Kidney capillary endothelial cell (primary cell): ENCODE results near the gene DIMT1.

Experiments used
- DNase-seq: peaks from one replicate; pipeline ENCODE4 v3.0.0-alpha.2; 2018; ENCODE audit warnings: low spot score

DIMT1 gene

DNA sequence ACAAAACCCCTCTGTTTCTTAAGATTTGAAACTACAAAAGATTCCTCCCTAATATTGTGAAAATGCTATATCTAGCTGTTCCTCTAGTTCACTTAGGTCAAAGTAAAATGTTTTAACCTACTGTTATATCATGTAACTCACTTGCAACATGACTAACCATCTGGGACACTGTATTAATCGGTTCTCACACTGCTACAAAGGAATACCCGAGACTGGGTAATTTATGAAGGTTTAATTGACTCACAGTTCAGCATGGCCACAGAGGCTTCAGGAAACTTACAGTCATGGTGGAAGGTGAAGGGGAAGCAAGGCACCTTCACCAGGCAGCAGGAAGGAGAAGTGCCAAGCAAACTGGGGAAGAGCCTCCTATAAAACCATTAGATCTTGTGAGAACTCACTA, 34.7 kb downstream of the DIMT1 start:
- DNase-seq = no peak

GRCh38 chr5:62362701-62363100, 41.0 kb downstream of the DIMT1 start:
- DNase-seq = no peak

- peak; percentile 64 for DNase-seq
These were observed 49.5 kb downstream of the DIMT1 start for GRCh38 chr5:62354028-62354874.

GRCh38 chr5:62348723-62349481, 54.8 kb downstream of the DIMT1 start:
- no peak for DNase-seq

GRCh38 chr5:62347928-62348327, 55.8 kb downstream of the DIMT1 start:
- no peak for DNase-seq

DNA sequence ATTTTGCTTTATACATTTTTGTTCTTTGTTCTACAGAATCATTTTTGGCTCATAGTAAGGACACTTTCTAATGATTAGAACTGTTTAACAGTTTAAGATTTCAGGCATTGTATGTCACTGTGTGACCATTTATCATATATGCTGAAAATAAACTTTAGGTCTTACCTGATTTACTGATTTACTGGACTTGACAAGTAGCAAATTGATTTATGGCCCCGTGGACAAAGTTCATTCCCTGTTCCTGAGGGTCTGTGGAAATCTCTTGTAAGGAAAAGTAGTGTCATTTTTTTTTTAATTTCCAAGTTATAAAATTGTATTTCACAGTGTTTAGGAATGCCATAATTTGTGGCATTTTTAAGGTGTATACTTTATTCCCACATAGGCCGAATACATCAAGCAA, 57.0 kb downstream of the DIMT1 start:
- no peak for DNase-seq

DNA sequence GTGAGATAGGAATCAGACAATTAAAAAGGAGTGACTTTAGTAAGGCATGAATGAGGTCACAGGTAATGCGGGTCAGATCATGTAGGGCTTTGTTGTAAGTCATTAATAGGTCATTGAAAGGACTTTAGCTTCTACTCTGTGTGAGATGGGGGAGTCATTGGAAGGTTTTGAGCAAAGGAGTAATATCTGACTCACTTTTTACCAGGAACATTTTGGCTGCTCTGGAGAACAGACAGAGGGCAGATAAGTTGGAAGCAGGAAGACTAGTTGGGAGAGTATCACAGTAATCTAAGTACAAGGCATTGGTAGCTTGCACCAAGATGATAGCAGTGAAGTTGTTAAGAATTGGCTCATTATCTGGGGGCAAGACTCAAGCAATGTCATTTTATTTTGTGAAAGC, 60.3 kb downstream of the DIMT1 start:
- DNase-seq = no peak

- DNase-seq = no peak
These were observed 61.2 kb downstream of the DIMT1 start for GRCh38 chr5:62342476-62342837.

- no peak for DNase-seq
These were observed 61.8 kb downstream of the DIMT1 start for GRCh38 chr5:62341783-62342475.

DNA sequence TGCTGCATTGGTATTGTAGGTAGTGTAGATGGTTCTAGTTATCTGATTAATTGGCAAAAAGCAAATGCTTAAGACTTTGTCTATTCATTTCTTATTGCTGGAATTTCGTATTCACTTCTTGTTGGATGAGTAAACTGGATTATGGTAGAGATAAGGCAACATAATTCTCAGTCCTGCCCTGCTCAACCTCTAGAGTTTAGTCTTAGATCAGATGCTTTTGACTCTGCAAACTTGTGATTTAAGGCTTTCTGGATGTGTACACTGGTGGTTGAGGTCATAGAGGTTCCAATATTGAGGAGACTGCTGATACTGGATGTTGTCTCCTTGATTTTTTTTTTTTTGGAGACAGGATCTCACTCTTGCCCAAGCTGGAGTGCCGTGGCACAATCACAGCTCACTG, 62.7 kb downstream of the DIMT1 start:
- DNase-seq = no peak

- peak; percentile 29 for DNase-seq
These were observed 63.3 kb downstream of the DIMT1 start for GRCh38 chr5:62340392-62340791.
